GM12875 (cell line): ENCODE data around the gene LSAMP.

Experiments
- H3K4me3 ChIP-seq: one replicate; pipeline ENCODE4 v1.5.1; 2011; ENCODE audit warnings: low read depth, low read length, control low read depth
- CTCF ChIP-seq: IDR thresholded peaks from 2 replicates; pipeline ENCODE4 v1.5.1; 2011; ENCODE audit warnings: low read depth, mild to moderate bottlenecking, control low read depth, inconsistent platforms, low read length, moderate library complexity, borderline replicate concordance; ENCODE audit not compliant: insufficient read depth

The LSAMP gene

GRCh38 chr3:116045314-116045713, 400.0 kb downstream of the LSAMP start:
- no peak overlapping the region for H3K4me3 ChIP-seq
- TF ChIP-seq CTCF = no peak

- H3K4me3 ChIP-seq = no peak overlapping the region
- no peak for TF ChIP-seq CTCF
Observed at GRCh38 chr3:116040152-116040551, 405.1 kb downstream of the LSAMP start.

GRCh38 chr3:116039651-116039985, 405.7 kb downstream of the LSAMP start:
- TF ChIP-seq CTCF = no peak
- no peak overlapping the region for H3K4me3 ChIP-seq

- TF ChIP-seq CTCF = no peak
- no peak overlapping the region for H3K4me3 ChIP-seq
Observed at GRCh38 chr3:116038968-116039650, 406.2 kb downstream of the LSAMP start.

GRCh38 chr3:116037954-116038911, 407.1 kb downstream of the LSAMP start:
- no peak overlapping the region for H3K4me3 ChIP-seq
- no peak for TF ChIP-seq CTCF

GRCh38 chr3:116035429-116035828, 409.9 kb downstream of the LSAMP start:
- no peak overlapping the region for H3K4me3 ChIP-seq
- no peak for TF ChIP-seq CTCF

GRCh38 chr3:116034794-116035193, 410.5 kb downstream of the LSAMP start:
- no peak overlapping the region for H3K4me3 ChIP-seq
- no peak for TF ChIP-seq CTCF
